IPS-18c (cell line): ENCODE measurements around the gene MRPL20.
"Not testable (repeated sequence)": the region's sequence is repeated elsewhere in the genome, so short reads cannot be mapped to it uniquely, and the experiment has no call there.

ENCODE experiments used
- H3K4me3 ChIP-seq: 2 replicates; pipeline ENCODE4 v1.7.0; 2013; ENCODE audit warnings: low read depth, mild to moderate bottlenecking, low read length, moderate library complexity; ENCODE audit not compliant: insufficient read depth
- H3K9me3 ChIP-seq: one replicate; pipeline ENCODE4 v1.6.1; 2013; ENCODE audit warnings: mild to moderate bottlenecking, low read length, moderate library complexity; ENCODE audit not compliant: control insufficient read depth, insufficient read depth

The MRPL20 gene

DNA sequence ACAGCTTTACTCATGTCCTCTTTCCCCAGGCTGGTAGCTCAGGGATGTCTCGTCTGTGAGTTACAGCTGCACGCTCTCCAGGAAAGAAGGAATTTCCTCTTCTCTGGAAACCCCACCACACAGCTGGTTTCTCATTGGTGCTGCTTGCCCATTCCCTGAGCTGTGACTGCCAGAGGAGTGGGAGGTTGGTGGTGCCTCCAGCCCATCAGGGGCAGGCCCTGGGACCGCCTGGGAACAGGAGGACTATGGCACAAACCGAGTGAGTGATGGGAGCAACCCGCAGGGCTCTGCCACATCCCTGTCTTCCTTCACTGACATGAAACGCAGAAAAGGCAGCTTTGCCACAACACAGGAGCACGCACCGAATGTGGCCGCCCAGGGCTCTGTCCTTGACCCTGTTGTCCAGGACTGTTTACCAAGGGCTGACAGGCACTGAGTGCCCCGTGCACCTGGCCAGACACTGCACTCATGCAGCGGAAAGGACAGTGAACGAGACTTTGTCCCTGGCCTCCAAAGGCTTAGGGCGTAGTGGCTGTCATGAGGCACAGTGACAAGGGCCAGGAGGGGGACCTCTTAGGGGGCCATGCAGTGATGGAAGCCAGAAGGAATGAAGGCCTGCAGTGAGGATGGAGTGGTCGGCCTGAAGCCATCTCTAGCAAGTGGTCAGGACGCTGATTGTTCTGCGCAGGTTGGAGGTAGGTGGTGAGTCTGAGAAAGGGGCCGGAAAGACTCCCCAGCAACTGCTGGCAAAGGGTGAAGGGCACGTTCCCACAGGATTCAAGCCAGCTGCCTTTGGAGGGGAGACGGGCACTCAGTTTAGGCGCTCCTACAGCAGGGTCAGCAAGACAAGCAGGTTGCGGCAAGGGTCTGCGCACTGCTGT, 6.3 kb downstream of the MRPL20 start:
- H3K9me3 ChIP-seq, result no peaks in the 10 kb centered on the region
- H3K4me3 ChIP-seq, result peak overlapping the region; percentile 91

DNA sequence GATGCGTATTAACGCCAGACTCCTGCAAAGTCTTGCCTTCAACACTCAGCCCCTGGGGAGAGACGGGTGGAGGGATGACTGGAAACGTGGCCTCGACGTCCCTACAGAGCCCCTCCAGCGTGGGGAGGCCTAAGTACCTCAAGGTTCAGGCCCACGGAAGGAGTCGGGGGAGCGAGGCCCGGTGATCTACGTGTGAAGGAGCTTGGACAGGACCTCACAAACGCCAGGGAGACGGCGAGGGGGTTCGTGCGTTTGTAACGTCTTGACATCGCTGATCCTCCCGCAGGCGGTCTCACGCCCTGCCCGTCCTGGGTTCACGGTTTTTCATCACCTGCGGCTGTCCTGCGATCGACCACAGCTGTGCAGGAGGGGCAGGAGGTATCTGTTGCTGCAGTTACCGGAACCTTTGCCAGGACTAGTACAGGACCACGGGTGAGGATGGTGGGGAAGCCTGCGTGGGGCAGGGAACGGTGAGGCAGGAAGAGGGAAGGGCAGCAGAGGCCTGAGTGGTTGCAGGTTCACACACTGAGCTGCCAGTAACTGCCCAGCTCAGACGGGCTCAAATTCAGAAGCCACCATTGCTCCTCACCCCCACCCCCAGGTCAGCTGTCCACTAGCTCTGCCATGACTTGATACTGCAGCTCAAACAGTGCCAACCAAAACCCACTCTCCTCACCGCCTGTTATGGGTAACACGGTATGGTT, 7.1 kb downstream of the MRPL20 start:
- peak overlapping the region; percentile 91 for H3K4me3 ChIP-seq
- no peaks in the 10 kb centered on the region for H3K9me3 ChIP-seq

DNA sequence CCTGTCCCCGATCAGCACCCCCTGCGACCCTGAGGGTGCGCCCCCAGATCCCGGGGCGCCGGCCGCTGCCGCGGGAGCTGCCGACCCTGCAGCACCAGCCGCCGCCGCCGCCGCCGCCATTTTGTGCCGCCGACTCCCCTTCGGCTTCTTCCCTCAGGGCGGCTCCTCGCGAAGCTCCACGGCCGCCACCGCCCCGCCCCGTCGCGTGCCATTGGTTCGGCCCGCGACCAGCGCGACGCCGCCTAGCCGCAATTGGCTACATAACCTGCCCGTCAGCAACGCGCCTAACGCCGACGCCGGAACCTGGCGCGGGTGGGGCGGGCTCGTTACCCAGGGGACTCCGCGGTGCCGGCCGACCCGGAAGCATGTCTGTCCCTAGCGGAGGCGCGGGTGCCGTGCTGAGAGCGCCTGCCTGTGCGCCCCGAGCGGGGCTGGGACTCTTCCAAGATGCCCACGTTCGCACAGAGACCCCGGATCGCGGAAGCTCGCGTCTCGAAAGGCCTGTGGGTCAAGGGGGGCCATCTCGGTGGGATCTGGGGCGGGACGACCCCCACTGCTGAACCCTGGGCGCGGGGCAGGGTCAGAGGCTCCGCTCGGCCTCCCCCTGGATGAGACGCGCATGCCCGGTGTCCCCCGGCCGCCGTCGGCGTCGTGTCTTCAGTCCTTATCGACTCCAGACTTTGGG, 7.8 kb downstream of the MRPL20 start, which contains the start of gene CCNL2:
Gene CCNL2, minus strand, starts transcription at position 149 of the 685 bp plus-strand sequence. Its CDS starts 29 bp downstream, at position 120.
- no peaks in the 10 kb centered on the region for H3K9me3 ChIP-seq
- H3K4me3 ChIP-seq, result peak within 1 kb of the TSS; percentile 93

DNA sequence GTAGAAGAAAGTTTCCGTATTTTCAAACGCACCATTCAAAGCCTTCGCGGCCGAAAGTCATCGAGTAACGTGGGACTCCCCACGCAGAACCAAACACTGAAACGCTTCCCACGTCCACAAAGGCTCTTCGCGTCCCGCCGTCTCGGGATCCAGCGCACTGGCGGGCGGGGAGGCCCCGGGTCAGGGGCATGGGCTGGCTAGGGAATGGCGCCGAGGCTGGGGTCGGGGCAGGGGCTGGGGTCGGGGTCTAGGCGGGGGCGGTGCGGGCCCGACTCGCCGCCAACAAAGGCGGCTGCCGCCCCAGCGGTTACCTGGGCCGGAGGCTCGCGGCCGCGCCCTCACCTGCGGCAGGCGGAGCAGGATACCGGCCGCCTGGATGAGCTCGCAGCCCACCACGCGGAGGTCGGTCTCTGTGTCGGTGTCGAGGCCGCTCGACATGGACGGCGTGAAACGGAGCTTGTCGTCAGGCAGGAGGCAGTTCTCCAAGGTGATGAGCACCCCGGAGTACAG, 8.4 kb downstream of the MRPL20 start:
- no peaks in the 10 kb centered on the region for H3K9me3 ChIP-seq
- H3K4me3 ChIP-seq, result peak overlapping the region; percentile 93

DNA sequence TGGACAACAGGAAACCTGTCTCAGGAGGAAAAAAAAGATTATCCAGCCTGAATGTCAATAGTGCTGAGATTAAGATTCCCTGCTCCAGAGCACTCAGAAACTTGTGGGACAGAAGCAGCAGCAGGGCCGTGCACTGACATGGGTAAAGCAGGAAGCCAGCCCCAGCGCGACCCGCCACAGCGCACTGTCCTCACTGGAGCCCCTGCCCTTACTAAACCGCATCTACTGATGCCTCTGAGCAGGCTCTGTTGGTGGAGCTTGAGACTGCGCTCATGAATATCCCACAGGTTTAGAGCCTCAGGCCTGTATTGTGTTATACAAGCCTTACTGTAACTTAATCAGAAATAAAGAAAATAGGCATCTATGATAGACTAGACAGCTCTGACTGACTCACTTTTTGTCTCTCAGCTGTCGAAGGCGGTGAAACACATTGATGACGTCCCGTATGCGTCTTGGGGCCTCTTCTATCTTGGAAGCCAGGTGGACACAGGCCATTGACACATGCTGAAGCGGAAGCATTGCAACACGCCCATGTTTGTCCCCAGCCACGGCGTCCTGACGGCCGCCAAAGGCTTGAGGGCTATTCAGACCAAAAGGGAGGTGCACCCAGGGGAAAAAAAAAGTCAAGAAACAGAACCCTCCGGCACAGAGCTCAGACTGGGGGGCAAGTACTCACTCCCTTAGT, 9.1 kb downstream of the MRPL20 start:
- peaks cover 2% of the 10 kb centered on the region for H3K9me3 ChIP-seq
- peak overlapping the region; percentile 93 for H3K4me3 ChIP-seq

DNA sequence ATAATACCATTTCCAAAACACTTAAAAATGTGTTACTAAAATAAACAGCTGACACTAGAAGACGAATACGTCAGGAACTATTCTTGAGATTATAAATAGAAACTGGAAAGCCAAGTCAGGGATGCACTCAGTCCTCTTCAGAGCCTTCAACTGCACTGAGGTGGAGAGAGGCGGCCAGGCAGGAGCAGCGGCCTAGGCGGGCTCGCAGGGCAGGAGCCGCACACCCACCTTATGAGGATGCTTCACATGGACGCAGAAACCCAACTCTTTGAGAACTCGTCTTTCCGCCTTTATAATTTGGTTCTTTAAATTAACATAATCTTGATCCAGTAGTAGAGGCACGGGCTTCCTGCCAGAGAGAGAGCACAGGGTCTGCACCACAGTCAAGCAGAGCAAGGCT, 11.9 kb downstream of the MRPL20 start:
- Histone ChIP-seq H3K4me3 (no peak overlapping the region), H3K9me3 (peaks cover 2% of the 10 kb centered on the region)

DNA sequence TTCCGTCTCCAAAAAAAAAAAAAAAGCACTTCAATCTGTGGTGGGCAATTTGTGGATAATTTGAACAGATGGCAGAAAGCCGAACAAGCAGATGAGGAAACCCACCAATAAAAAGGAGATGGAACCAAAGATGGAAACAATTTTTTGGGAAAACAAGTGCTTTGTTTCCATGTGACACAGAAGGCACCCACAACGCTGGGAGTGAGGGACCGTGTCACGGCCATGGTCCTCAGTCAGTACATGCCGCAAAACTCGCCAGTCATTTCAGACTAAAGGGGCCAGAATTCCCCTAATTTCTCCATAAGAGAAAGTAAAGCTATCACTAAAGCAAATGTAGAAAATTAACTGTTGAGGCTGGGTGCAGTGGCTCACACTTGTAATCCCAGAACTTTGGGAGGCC, 13.0 kb downstream of the MRPL20 start:
- no peak overlapping the region for H3K4me3 ChIP-seq
- peaks cover 2% of the 10 kb centered on the region for H3K9me3 ChIP-seq

DNA sequence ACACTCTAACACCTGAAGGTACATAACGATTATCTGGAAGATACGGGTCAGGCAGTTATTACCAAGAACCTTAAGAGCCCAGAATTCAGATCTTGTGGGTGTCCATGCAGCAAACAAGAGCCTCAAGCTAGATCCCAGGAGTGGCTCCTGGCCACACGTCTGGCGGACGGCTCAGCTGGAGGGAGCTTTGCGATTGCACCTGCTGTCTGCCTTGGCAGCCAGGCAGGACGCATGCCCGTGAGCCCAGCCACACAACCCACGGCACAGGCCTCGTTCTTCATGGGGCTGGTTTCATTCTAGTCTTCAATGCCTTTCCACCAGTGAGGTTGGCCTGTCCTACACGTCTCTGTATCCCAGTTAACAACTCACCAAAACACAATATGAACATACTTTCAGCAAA, 13.7 kb downstream of the MRPL20 start:
- H3K4me3 ChIP-seq, result no peak overlapping the region
- H3K9me3 ChIP-seq, result peaks cover 2% of the 10 kb centered on the region

DNA sequence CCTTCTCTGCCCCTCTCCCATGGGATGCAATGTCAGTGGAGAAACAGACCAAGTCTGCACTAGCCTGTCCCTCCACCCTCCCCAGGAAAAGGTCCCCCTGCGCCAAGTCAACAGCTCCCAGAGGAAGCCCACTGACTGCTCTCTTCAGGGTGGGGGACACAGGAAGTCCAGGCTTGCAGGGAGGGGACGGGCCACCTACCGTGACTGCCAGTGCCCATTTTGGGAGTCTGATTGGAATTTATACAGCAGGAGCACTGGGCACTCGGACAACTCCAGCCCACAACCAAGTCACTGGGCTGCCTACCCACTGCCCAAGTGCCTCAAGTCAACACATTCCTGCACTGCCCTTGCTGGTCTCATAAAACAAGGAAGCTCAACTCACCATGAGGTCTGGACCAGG, 14.1 kb downstream of the MRPL20 start:
- Histone ChIP-seq H3K4me3 (no peak overlapping the region), H3K9me3 (peaks cover 2% of the 10 kb centered on the region)

DNA sequence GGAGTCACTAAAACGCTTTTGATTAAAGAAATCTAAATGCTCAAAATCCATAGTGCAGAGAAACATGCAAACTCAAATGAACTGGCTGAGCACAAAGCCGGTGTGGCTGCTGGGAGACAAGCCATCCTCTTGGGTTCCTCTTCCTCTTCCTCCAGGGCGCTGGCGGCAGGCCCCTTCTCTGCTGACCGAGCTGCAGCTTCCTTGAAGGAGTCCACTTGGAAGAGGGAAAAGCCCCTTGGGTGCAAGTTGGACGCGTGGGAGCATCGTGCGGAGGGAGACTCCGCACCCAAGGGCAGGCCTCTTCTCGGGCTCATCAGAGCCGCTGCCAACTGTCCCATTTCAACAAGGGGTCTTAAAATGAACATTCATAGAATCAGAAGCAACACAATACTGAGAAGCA, 15.9 kb downstream of the MRPL20 start:
- Histone ChIP-seq H3K4me3 (no peak overlapping the region), H3K9me3 (peaks cover 2% of the 10 kb centered on the region)

DNA sequence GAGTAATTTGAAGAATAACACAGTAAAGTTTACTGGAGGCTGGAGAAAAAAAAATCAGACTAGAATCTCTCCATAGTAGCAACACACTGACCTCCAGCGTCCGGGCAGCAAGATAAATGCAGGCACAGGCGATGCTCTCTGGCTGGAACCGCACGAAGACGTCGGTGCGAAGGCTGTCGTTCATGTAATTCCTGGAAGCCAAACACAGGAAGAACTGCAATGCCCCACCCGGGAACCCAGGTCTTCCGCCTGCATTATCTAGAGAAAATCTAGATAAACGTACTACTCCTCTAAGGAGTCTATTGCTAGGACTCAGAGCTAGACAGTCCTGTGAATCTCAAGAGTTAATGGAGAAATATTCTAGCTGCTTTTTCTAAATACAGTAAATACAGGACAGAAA, 16.4 kb downstream of the MRPL20 start:
- Histone ChIP-seq H3K9me3 (peaks cover 2% of the 10 kb centered on the region), H3K4me3 (no peak overlapping the region)

DNA sequence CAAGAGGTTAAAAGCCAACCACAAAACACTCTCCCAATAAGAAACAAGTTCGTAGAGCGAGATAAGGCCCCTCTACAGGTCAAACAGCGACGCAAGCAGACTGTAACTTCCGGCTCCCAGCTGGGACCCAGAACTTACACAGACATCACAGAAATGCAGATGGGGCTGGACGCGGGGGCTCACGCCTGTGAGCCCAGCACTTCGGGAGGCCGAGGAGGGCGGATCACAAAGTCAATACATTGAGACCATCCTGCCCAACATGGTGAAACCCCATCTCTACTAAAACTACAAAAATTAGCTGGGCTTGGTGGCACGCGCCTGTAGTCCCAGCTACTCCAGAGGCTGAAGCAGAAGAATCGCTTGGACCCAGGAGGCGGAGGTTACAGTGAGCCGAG, 19.0 kb downstream of the MRPL20 start:
- H3K9me3 ChIP-seq, result no peaks in the 10 kb centered on the region

DNA sequence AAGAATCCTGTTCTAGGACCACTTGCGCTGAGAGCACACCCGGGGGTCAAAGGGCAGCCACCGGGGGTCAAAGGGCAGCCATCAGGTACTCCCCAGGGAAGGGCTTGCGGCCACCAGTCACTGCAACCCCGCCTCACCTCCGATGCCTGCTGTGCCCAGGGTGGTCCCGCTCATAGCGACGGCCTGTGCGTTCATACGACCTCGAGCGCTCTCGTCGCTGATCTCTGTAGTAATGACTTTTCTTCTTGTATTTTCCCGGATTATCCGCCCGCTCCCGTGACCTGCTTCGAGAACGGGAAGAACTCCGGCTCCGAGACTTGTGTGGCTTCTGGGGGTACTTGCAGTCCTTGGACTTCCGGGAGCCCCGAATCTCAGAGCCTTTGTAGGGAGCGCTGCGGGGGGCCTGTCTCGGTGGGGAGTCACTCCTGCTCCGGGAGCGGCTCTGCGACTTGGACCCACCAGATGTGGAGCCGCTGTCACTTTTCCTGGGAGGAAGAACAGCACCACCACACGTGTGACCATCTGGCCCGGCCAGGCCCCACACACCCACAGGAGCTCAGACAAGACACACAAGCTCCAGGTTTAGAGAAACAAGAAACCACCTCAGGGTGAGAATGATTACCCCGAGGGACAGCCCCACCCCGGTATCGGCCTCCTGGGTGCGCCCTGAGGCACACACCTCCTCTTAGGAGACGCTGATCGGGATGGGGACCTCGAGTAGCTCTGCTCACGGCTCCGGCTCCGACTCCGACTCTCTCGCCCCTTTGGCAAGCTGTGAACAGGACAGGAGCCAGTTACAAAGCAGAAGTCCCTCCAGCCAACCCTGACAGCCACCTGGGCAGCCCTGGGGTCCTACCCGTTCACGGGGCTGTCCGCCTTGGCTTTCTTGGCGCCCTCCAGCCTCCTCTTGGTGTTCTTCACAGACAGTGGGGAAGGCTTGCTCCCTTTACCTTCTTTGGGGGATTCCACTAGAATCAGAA, 19.7 kb downstream of the MRPL20 start:
- Histone ChIP-seq H3K4me3 (no peak overlapping the region), H3K9me3 (no peaks in the 10 kb centered on the region)

More for the DNA sequence above, 19.0 kb downstream of the MRPL20 start:
- no peak overlapping the region for H3K4me3 ChIP-seq

DNA sequence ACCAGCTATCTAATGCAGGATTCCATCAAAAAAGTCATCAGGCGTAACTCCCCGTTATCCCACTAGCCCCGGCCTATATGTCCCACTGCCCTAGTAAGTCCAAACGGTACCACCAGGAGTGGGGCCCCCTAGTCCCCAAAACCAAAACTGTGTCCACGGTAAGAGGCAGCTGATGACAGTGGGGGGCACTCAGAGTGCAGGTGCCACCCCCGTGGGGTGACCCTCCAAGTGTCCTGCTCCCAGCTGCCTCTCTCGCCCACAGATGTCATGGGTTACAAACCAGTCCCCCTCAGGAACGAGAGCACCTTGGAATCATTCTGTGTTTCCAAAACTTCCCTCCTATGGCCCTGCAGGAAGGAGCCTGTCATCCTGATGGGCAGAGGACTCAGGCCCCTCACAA, 21.2 kb downstream of the MRPL20 start:
- Histone ChIP-seq H3K9me3 (no peaks in the 10 kb centered on the region), H3K4me3 (no peak overlapping the region)

DNA sequence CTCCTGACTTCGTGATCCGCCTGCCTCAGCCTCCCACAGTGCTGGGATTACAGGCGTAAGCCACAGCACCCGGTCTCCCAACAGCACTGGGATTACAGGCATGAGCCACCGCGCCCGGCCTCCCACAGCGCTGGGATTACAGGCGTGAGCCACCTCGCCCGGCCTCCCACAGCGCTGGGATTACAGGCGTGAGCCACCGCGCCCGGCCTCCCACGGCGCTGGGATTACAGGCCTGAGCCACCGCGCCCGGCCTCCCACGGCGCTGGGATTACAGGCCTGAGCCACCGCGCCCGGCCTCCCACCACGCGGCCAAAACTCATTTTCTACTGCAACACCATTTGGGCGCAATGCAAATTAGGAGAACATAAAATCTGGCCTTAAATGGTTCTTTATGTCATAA, 21.8 kb downstream of the MRPL20 start:
- H3K9me3 ChIP-seq, H3K4me3 ChIP-seq: not testable (repeated sequence)

DNA sequence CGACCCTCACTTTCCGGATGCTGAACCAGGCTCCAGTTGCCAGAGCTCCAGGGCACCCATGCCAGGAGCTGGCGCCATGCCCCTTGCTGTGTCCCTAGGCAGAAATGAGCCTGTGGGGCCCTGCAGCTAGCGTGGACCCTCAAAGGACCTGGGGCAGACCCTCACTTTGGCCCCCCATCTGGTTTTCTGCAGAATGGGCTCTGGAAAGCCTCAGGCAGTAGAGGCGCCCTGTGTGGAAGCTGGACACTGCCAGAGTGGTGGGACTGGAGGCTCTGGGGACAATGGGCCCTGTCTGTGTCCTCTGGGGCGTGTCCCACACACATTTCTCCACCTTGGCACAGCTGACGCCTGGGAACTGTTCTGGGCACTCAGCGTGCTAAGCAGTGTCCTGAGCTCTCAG, 25.8 kb downstream of the MRPL20 start:
- no peaks in the 10 kb centered on the region for H3K9me3 ChIP-seq
- H3K4me3 ChIP-seq, result no peak overlapping the region
